Measurements from ENCODE around the gene ADGRB3. TPM values are rescaled to one million over a fixed set of nuclear protein-coding genes. Genes with fewer than 3 reads are reported as not detected.

Gene ADGRB3
- polyA plus RNA-seq, 2 of the 4 experiments (the other 2 are of a cell fraction), result not detected

DNA sequence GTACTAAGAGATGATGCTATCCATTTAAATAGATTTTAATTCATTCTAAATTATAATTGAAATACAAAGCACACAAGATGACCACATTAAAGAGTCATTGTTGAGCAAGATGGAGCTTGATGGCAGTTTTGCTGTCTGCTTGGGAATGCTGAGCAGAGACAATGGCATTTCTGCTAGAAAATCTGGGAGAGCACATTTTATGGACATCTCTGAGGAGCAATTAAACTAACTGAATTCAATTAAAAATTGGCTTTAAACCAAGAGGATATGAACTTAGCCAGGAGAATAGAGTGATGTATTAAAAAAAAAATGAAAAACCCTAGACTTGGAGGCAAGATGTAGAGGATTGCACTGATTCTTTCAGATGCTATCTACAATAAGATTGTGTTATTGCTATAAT lies 19.1 kb upstream of the ADGRB3 start:
- Histone ChIP-seq H3K27ac (no peak overlapping the region), H3K4me3 (no peak overlapping the region), H3K4me1 (no peaks in the 10 kb centered on the region), H3K9me3 (no peaks in the 10 kb centered on the region), H3K4me2 (no peak overlapping the region)
- DNase-seq (ENCODE audit: low read depth in 1 of 2, low spot score in 1 of 2), result no peak
- ChIA-PET CTCF (no interaction called here), POLR2A (no interaction called here)
- no peak for FAIRE-seq
- ATAC-seq, result no peak
- TF ChIP-seq CBX2 (IDR thresholded peaks at IDR 0.05; ENCODE audit: borderline replicate concordance, low read depth) (no peak), NR3C1 (IDR thresholded peaks at IDR 0.05) (no peak), RARB (CRISPR knock-in tag; IDR thresholded peaks at IDR 0.05) (no peak), BHLHE40 (IDR thresholded peaks at IDR 0.05; ENCODE audit: low read depth, low read length) (no peak), KDM5A (IDR thresholded peaks at IDR 0.05) (no peak), BCL3 (IDR thresholded peaks at IDR 0.05) (no peak), HEYL (CRISPR knock-in tag; IDR thresholded peaks at IDR 0.05) (no peak), JUN (IDR thresholded peaks at IDR 0.05) (no peak), ZFP36 (IDR thresholded peaks at IDR 0.05; ENCODE audit: borderline replicate concordance, partially characterized antibody) (no peak), RAD21 (conservative IDR thresholded peaks at IDR 0.05 in 1 of 2, IDR thresholded peaks at IDR 0.05 in 1 of 2) (no peak), HOXB13 (CRISPR knock-in tag; IDR thresholded peaks at IDR 0.05; ENCODE audit: low read depth) (no peak), POLR2A (IDR thresholded peaks at IDR 0.05; ENCODE audit: low read length) (no peak), FOXS1 (CRISPR knock-in tag; IDR thresholded peaks at IDR 0.05) (no peak), E2F6 (IDR thresholded peaks at IDR 0.05; ENCODE audit: borderline replicate concordance, low read depth) (no peak), TFCP2L1 (CRISPR knock-in tag; IDR thresholded peaks at IDR 0.05) (no peak)
- TF ChIP-seq, protein P1, sequence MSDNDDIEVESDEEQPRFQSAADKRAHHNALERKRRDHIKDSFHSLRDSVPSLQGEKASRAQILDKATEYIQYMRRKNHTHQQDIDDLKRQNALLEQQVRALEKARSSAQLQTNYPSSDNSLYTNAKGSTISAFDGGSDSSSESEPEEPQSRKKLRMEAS (IDR thresholded peaks at IDR 0.05), result no peak
- TF ChIP-seq, protein P2, sequence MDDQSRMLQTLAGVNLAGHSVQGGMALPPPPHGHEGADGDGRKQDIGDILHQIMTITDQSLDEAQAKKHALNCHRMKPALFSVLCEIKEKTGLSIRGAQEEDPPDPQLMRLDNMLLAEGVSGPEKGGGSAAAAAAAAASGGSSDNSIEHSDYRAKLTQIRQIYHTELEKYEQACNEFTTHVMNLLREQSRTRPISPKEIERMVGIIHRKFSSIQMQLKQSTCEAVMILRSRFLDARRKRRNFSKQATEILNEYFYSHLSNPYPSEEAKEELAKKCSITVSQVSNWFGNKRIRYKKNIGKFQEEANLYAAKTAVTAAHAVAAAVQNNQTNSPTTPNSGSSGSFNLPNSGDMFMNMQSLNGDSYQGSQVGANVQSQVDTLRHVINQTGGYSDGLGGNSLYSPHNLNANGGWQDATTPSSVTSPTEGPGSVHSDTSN (IDR thresholded peaks at IDR 0.05), result no peak

GRCh38 chr6:68625998-68626397 lies 9.1 kb upstream of the ADGRB3 start:
- ChIA-PET CTCF (no interaction called here), POLR2A (no interaction called here)
- Histone ChIP-seq H3K27ac (no peak overlapping the region), H3K4me3 (no peak overlapping the region), H3K4me1 (no peaks in the 10 kb centered on the region), H3K4me2 (no peak overlapping the region), H3K9me3 (no peaks in the 10 kb centered on the region)
- TF ChIP-seq POLR2AphosphoS2 (conservative IDR thresholded peaks at IDR 0.05; ENCODE audit: low read length) (no peak), CHD4 (IDR thresholded peaks at IDR 0.05; ENCODE audit: borderline replicate concordance) (no peak)
- TF ChIP-seq, protein P3, sequence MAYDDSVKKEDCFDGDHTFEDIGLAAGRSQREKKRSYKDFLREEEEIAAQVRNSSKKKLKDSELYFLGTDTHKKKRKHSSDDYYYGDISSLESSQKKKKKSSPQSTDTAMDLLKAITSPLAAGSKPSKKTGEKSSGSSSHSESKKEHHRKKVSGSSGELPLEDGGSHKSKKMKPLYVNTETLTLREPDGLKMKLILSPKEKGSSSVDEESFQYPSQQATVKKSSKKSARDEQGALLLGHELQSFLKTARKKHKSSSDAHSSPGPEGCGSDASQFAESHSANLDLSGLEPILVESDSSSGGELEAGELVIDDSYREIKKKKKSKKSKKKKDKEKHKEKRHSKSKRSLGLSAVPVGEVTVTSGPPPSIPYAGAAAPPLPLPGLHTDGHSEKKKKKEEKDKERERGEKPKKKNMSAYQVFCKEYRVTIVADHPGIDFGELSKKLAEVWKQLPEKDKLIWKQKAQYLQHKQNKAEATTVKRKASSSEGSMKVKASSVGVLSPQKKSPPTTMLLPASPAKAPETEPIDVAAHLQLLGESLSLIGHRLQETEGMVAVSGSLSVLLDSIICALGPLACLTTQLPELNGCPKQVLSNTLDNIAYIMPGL (CRISPR knock-in tag; IDR thresholded peaks at IDR 0.05; ENCODE audit: borderline replicate concordance), result no peak
- no peak for ATAC-seq
- WGBS (ENCODE audit: missing lambda C conversion rate), result 37% methylated on average over 6 of the region's 6 CpGs
- DNase-seq (ENCODE audit: low read depth in 1 of 2, low spot score in 1 of 2), result no peak
- no peak for FAIRE-seq

GRCh38 chr6:68628161-68628560 lies 6.9 kb upstream of the ADGRB3 start:
- Histone ChIP-seq H3K4me2 (no peak overlapping the region), H3K9me3 (no peaks in the 10 kb centered on the region), H3K4me3 (no peak overlapping the region), H3K4me1 (no peaks in the 10 kb centered on the region), H3K27ac (no peak overlapping the region)
- no peak for DNase-seq (ENCODE audit: low read depth in 1 of 2, low spot score in 1 of 2)
- CTCF ChIA-PET, result no interaction called here
- TF ChIP-seq RCOR1 (IDR thresholded peaks at IDR 0.05; ENCODE audit: low read depth, low read length) (no peak), MAZ (IDR thresholded peaks at IDR 0.05; ENCODE audit: borderline replicate concordance, low read depth, low read length) (no peak), FOXS1 (CRISPR knock-in tag; IDR thresholded peaks at IDR 0.05) (no peak), ZC3H11A (IDR thresholded peaks at IDR 0.05) (no peak)
- POLR2A ChIA-PET, result no interaction called here
- FAIRE-seq, result no peak
- 5% methylated on average over 2 of the region's 2 CpGs for WGBS (ENCODE audit: missing lambda C conversion rate)
- ATAC-seq, result no peak

Data from A549 (cell line).